Fibroblast of gingiva (primary cell): ENCODE results near the gene LSP1.
"Not testable (repeated sequence)": the region's sequence is repeated elsewhere in the genome, so short reads cannot be mapped to it uniquely, and the experiment has no call there.

Experiments used
- DNase-seq: peaks from one replicate; pipeline ENCODE4 v3.0.0-alpha.2; 2011; ENCODE audit warnings: low read depth

The LSP1 gene

DNA sequence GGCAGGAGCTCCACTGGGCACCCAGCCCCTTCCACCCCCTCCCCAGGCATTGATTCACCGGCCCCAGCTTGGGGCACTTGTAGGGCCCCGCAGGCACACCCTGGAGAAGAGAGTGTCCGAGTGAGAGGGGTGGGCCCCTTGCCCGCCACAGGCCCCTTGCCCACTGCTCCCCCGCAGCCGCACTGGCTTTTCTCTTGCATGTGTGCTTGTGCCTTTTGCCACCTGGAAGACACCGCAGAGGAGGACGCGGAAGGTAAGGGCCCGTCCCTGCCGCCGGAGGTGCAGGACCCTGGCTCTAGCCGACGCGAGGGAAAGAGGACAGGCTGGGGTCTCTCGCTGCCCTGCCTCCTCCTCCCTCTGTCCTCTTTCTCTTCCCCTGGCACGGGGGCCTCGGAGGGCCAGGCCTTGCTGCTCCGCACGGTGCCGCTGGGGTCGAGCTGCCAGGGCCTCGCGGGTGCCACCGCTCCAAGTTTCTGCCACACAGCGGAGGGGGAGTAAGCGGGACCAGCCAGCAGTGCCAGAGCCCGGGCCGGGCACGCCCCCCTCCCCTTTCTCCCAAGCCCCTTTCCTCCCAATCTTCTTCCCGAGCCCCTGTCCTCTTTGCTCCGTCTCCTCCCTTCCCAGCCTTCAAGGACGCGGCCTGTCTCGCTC is 76.1 kb downstream of the LSP1 start:
- no peak for DNase-seq

DNA sequence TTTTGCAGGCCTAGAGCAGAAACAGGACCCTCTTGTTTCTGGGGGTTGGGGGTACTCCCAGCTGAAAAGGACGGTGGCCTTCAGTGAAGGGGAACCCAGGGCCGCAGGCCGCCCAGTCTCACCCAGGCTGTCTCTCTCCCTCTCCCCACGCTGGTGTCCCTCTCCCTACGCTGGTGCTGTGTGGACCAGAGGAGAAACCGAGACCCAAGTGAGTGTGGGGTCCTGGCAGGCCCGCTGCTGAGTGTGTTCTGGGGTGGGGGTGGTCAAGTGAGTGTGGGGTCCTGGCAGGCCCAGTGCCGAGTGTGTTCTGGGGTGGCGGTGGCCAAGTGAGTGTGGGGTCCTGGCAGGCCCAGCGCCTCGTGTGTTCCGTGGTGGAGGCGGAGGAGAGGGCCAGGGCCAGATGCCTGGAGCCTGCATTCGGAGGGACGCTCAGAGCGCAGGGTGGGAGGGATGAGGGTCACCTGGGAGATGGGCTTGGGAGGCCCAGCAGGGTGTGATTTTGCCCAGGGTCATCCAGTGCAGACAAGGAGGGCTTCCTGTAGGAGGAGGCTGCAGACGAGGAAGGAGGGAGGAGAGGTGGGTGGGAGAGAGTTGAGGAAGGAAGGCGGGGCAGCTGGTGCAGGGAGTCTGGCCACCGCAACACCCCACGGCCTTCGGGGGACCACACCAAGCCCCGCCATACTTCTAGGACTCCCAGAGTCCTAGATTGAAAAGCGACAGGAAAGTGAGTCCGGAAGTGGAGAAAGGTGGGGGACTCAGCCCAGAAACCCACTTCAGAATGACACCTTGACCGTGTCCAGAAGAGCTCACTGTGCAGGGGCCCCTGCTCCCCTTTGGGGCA is 77.0 kb downstream of the LSP1 start:
- DNase-seq, result no peak

DNA sequence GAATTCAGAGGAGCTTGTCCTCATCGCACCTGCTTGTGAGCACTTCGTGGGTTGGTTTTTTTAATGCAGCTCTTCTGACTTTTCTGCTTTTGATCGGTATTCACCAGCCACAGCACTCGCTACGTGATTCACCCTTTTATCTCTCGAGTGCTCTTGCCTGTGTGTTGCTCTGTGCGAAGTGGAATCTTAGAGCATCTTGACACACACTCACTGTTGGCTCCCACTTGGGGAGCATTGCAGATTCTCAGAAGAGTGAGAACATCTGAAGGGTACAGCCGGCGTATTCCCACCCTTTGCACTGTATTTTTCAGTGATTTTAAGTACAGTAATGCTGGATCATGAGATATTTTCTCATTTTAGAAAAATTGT is 77.6 kb downstream of the LSP1 start:
- no peak for DNase-seq

DNA sequence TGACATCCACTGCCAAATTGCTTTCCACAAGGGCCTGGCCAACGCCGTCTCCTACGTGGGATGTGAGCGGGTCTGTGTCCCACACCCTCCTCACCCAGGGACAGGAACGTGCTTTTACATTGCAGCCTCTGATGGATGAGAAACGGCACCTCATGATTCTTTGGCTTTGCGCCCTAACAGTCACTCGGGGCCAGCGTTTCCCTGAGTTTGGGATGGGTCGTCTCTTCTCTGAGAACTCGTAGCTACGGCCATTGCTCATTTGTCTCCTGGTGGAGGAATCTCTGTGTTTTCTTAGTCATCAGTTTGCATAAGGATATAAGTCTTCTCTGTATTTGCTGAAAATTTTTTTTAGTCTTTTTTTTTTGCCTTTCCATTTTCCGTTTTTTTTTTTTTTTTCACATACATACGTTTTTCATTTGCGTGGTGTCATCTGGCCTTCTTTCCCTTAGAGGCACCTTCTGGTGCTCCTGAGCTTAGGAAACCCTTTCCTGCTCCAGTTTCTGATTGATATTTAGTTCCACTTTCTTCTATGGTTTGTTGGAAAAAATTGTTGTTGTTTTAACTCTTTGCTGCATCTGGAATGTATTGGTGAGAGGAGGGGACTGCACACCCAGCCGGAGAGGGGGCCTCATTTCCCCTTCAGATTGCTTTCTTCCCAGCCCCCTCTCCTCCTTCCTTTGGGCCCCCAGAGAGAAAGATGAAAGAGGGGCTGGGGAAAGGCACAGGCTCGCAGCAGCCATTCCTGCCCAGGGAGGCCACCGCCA is 78.6 kb downstream of the LSP1 start:
- no peak for DNase-seq

DNA sequence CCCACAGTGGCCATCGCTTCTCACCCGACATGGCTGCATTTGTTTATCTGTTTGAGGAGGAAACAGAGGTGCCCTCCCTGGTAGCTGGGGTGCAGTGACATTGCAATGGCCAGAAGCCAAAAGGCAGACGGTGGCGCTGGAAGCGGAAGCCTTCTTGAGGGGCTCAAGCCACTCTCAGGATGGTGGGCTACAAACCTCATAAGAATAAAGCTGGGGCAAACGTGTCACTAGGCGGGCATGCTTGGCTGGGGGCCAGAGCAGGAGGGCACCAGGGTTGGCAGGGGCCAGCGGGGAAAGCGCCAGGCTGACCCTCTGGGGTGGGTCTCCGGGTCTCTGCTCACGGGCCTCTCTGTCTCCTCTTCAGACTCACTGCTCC is 79.2 kb downstream of the LSP1 start:
- DNase-seq, result no peak

DNA sequence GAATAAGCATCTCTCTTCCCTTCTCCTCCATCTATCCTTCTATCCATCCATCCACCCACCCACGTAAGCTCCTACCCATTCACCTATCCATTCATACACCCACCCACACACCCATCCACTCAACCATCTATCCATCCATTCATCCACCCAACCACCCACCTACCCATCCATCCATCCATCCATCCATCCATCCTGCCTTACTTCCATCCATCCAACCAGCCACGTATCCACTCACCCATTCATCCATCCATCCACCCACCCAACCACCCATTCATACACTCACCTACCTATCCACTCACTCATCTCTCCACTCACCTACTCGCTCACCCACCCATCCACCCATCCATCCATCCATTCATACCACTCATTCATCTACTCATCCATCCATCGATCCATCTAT is 79.8 kb downstream of the LSP1 start:
- no peak for DNase-seq

DNA sequence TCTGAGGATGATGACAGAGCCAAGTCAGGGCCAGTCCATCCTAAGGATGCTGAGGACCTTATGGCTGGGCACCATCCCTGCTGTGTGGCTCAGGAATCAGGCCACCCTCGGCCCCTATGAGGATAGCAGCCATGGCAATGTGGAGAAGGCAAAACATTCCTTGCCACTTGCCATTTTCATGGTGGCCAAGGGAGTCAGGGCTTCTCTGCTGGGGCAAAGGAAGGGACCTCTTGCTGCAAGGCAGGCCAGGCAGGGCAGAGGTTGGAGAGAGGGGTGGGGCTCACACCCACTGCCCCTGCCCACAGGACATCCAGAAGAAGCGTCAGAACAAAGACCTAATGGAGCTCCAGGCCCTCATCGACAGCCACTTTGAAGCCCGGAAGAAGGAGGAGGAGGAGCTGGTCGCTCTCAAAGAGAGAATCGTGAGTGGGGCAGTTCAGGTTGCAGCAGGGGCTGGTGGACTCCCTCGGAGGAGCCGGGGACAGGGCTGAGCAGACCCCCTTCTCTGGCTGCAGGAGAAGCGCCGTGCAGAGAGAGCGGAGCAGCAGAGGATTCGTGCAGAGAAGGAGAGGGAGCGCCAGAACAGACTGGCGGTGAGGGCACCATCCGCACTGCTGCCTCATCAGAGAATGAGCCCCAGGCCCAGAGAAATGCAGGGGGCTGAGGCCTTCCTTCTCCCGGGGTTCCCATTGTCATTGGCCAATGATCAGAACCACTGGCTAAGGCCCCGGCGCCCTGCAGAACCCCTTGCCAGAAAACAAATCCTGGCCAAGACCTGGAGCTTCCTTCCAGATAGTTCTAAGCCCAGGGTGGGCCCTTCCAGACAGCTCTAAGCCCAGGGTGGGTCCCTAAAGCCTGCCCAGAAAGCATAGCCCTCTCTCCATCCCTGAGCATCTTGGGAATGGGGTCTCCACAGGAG is 80.8 kb downstream of the LSP1 start:
- DNase-seq, result no peak

DNA sequence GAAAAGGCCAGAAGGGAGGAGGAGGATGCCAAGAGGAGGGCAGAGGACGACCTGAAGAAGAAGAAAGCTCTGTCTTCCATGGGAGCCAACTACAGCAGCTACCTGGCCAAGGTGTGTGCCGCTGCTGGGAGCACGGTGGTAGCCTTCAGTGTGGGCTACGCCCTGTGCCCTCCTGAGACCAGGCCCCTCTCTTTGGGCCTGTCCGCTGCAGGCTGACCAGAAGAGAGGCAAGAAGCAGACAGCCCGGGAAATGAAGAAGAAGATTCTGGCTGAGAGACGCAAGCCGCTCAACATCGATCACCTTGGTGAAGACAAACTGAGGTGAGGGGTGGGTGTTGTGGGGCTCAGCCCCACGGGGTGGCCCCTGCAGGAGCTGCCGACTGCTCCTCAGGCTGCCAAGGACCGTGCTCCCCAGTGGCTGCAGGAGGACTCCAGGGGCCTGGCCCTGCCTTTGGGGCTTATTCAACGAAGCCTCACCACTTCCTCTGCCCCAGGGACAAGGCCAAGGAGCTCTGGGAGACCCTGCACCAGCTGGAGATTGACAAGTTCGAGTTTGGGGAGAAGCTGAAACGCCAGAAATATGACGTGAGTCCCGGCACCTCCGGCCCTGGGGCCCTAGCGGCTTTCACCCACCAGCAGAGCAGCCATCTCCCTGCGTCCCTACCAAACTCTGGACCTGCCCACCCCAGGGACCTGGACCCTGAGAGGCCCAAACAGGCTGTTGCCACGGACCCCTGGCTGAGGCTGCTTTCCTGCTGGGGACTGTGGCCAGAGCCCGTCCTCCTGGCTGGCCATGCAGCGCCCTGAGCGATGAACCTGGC is 81.7 kb downstream of the LSP1 start:
- DNase-seq, result no peak

DNA sequence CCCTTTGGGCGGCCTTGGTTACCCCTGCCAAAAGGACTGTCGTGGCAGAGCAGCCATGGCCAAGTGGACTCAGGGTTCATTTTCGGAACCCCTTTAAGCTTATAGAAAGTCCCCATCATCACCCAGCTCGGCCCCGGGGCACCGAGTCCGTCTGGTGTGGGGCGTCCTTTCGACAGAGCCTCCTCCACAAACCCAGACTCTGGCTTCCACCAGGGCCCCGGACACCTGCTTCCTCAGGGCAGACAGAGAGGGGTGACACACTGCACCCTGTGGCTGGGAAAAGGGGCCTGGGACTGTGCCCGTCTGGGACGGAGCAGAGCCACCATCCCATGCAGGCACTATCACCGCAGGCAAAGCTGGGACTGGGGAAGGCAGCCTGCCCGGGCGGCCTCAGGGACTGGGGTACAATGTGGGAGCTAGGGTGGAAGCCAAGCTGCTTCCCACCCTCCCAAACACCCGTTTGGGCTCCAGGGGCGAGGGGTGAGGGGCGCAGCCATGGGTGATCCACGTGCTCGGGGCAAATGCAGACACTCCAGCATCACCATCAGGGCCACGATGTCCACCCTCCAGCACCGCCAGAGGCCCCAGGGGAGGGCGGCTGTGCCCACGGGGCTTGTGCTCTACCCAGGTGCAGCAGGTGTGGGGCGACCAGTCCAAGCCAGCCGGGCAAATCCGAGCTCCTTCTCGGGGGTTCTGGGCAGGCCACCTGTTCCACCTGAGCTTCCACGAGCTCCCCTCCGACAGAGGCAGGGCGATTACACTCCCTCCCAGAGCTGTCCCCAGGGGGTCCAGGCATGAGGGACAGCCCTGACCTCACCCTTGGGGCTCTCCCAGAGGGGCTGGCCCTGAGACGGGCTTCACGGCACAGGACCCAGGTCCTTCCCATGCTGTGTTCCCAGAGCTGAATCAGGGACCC is 82.5 kb downstream of the LSP1 start:
- DNase-seq, result no peak

DNA sequence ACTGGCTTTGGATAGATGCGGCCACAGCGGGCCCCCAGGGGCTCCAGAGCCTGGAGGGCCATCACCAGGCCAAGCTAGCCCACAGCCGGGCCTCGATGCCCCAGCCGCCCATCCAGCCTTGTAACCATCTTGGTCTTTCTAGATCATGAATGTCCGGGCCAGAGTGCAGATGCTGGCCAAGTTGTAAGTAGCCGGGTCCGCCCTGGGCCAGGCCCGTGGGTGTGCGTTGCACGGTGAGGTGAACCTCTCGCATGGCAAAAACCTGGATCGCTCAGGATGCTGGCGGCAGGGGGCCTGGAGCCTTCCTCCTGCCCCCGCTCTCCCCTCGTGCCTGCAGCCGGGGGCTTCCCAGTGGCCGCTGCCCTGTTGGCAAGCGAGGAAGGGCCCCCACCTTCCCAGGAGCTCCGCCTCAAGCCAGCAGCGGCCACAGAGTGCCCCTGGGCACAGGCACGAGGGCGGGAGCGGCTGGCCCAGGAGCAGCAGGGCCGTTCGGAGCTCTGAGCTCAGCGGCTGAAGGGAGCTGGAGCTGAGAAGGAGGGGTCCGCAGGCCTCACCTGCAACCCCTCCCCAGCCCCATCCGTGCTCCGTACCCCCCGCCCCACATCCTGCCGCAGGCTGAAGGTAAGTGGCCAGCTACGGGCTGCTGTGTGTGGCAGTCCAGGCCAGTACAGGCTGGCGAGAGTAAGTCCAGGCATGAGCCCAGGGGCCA is 83.3 kb downstream of the LSP1 start:
- no peak for DNase-seq

DNA sequence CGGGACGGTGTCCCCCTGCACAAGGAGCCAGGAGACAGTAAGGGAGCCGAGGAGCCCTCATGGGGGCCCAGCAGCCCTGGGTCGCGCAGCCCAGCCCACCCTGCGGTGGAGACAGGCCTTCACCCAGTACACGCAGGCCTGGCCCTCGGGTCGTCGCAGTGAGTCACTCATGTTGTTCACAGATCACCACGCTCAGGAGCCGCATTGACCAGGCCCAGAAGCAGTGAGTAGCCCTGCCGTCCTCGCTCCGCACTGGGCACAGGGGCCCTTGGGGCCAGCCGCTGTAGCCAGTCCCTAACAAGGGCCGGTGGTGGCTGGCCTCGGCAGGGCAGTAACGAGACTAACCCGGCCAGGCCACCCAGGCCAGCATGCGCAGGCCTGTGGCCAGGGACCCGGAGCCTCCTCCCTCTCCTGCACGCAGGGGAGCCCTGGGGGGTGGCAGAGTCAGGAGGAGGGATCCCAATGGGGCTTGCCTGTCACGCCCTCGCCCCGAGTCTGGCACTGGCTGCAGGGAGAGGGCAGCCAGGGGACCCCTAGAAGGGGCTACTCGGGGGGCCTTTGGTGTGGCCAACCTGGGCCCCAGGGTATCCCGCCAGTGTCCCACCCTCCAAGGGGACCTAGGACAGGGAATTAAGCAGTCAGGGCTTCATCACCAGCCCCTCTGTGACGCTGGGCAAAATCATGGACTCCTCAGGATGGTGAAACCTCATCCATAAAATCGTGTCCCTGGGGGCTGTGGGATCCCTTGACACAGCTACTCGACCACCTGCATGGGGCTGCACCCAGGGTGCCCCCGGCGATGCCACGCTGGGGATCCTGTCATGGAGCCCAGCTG is 84.1 kb downstream of the LSP1 start:
- no peak for DNase-seq

DNA sequence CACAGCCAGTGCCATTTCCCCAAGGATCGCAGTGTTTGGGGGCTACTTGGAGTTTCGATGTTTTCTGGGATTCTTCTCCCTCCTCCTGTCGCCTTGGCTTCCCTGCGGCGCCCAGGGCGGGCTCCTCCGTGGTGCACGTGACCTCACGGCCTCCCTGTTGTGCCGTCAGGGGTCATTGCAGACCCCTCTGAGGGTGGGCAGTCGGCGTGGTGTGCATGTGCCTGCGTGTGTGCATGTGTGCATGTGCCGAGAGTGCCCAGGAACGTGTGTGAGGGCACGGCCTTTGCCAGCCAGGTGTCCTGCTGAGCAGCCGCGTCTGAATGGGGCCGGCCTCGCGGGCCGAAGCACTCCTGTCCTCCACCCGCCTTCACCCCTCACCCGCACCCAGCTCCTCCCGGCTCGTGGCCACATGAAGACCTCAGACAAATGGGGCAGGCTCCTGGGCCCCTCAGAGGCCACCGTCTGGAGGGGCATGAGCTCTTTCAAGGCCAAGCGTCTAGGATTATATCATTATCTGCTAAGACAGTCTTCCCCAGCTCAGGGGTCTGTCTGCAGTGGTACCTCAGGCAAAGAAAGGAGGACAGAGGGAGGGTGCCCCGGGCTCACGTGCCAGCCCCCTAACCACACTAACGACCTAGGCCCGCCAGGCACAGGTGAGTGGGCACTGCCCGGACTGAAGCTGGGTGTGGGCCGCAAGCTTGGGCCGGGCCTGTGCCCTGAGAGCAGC is 84.9 kb downstream of the LSP1 start:
- no peak for DNase-seq

DNA sequence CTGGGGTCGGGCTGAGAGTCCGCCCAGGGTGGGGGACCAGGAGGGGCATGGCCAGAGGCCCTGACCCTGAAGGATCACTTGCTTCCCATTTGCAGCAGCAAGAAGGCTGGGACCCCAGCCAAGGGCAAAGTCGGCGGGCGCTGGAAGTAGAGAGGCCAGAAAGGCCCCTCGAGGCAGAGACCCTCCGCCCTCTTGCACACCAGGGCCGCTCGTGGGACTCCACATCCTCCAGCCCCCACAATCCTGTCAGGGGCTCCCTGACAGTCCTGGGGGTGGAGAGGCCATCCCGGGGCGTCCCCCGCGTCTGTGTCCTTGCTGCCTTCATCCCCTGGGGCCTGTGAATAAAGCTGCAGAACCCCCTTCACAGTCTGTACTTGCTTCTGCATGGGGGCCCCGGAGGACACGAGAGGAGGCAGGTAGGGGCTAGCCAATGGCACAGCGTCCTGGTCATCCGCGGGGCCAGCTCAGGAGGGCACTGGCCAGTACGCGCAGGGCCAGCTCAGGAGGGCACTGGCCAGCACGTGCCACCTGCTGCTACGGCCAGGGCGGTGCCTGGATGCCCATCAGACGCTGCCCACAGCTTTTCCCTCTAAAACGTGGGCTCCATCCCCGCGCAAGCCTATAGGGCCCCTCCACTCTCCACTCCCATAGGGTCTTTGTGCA is 85.6 kb downstream of the LSP1 start:
- DNase-seq, result no peak

DNA sequence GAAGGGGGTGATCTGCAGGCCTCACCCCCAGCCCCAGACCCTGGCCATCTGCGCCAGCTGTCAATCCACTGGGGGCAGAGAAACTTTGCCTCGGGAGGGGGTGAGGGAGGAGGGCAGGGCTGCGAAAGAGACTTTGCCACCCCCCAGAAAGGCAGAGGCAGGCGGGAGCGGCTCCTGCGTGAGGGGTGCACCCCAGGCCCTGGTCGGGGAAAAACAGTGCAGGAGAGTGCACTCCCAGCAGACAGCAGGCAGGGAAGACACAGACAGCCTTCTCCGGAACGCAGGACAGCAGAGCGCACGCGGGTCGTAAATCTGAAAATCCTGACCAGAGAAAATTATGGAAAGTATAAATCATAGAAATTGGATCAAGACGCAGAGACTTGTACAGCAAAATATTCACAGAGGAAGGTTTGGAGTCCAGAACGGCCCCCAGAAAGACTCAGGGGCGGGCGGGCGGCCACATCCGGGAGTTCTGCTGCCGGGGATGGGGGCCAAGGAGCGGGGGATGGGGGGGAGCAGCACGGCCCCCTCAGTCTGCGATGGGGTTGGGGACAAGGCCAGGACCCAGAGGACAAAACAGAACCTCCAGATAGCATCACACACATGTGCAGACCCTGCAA is 86.2 kb downstream of the LSP1 start:
- no peak for DNase-seq

DNA sequence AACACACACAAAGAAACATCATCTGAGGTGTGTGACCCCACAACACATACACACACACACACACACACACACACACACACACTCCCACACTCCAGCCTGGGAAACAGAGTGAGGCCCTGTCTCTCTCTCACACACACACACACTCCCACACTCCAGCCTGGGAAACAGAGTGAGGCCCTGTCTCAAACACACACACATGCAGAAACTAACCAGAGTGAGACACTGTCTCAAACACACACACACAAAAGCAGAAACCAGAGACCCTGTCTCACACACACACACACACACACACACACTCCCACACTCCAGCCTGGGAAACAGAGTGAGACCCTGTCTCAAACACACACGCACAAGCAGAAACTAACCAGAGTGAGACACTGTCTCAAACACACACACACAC is 86.9 kb downstream of the LSP1 start:
- not testable (repeated sequence) for DNase-seq
